ENCODE measurements around the gene FRMD4A. TPM values are rescaled to one million over a fixed set of nuclear protein-coding genes. Genes with fewer than 3 reads are reported as not detected.

Gene FRMD4A
- total RNA-seq, 2 experiments from 2014 or later: 3.1 to 3.7 TPM

DNA sequence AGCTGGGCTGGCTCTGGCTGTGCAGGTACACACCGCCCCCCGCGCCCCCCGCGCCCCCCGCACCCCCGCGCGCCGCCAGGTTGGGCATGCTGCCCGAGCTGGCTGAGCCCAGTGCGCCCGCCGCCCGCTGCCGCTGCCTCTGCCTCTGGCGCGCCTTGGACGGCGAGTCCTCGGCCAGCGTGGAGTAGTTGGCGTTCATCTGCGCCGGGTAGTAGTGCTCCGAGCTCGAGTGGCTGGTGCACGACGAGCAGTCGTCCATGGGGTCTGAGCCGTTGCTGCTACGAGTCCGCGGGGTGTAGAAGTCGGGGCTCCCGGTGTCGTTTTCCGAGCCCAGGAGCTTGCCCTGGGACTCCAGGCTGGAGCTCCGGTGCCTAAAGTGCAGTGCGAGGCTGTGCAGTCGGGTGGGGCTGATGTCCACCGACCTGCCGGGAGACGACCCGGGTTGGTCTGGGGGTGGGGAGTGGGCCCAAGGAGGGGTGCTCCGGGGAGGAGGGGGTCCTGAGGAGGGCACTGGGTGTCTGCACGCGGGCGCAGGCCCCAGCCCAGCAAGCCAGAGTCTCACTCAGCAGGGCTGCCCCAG is 673.5 kb downstream of the FRMD4A start:
- ATAC-seq (ENCODE audit: poor library complexity): no peak
- Mint-ChIP-seq H3K27ac (no peak overlapping the region), H3K36me3 (ENCODE audit: low read depth) (no peaks in the 10 kb centered on the region), H3K9me3 (no peaks in the 10 kb centered on the region), H3K4me1 (ENCODE audit: low read depth) (peaks cover 11% of the 10 kb centered on the region), H3K4me3 (no peak overlapping the region), H3K27me3 (no peaks in the 10 kb centered on the region)
- no peak overlapping the region for H3K4me3 ChIP-seq (ENCODE audit: low read length)
- H3K36me3 ChIP-seq (ENCODE audit: insufficient read depth, low read length): no peaks in the 10 kb centered on the region
- CTCF ChIA-PET: no interaction called here
- intact Hi-C loops (cut with DNase I, micrococcal nuclease): no loop called here
- H3K27ac ChIP-seq (ENCODE audit: low read depth in 1 of 2, low read length in 2 of 2): no peak overlapping the region
- peak in 1 of 14 experiments; percentile 21 for DNase-seq
- no peaks in the 10 kb centered on the region for H3K27me3 ChIP-seq (ENCODE audit: control insufficient read depth in 1 of 2, insufficient read depth in 2 of 2, low read length in 2 of 2)
- TF ChIP-seq, protein P1, sequence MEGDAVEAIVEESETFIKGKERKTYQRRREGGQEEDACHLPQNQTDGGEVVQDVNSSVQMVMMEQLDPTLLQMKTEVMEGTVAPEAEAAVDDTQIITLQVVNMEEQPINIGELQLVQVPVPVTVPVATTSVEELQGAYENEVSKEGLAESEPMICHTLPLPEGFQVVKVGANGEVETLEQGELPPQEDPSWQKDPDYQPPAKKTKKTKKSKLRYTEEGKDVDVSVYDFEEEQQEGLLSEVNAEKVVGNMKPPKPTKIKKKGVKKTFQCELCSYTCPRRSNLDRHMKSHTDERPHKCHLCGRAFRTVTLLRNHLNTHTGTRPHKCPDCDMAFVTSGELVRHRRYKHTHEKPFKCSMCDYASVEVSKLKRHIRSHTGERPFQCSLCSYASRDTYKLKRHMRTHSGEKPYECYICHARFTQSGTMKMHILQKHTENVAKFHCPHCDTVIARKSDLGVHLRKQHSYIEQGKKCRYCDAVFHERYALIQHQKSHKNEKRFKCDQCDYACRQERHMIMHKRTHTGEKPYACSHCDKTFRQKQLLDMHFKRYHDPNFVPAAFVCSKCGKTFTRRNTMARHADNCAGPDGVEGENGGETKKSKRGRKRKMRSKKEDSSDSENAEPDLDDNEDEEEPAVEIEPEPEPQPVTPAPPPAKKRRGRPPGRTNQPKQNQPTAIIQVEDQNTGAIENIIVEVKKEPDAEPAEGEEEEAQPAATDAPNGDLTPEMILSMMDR (IDR thresholded peaks at IDR 0.05): no peak
- H3K4me1 ChIP-seq (ENCODE audit: insufficient read depth, low read length): peaks cover 23% of the 10 kb centered on the region
- POLR2A ChIA-PET: no interaction called here
- no peaks in the 10 kb centered on the region for H3K9me3 ChIP-seq (ENCODE audit: control insufficient read depth in 1 of 2, insufficient read depth in 1 of 2, low read length in 2 of 2)

DNA sequence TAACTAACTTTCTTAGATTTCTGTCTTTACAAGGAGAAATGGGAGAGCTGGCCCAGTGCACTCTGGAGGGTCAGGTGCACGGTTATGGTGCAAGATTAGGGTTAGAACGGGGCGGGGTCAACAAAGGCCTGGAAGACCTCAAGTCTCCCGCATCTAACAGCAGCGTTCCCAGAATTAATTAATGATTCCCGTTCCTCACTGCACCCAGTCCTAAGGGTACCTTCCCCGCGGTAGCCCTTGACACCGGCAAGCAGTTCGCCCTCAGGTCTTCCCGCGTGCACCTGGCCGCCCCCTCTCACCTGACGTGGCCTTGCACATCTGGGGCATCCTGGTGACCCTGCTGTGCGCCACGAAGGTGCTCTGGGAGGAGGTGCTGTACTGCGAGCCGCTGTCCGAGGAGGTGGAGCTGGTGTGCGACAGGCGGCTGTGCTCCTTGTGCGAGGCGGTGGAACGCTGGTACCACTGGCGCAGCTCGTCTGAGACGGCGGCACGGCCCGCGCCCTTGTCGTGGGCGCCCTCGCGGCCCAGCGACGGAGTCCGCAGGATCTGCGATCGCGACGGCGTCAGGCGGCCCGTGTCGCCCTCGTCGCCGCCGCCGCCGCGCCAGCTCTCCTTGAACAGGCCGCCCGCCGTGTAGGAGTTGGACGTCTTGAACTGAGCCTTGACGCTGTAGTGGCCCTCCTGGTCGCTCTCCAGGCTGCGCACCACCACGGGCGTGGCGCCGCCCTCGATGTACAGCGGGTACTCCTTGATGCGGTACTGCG is 674.2 kb downstream of the FRMD4A start:
- H3K9me3 Mint-ChIP-seq: no peaks in the 10 kb centered on the region
- TF ChIP-seq, protein P1 (IDR thresholded peaks at IDR 0.05): no peak
- ChIA-PET CTCF (no interaction called here), POLR2A (no interaction called here)
- no peak overlapping the region for H3K4me3 ChIP-seq (ENCODE audit: low read length)
- DNase-seq: peak in 1 of 14 experiments; percentile 22
- no peaks in the 10 kb centered on the region for H3K36me3 Mint-ChIP-seq (ENCODE audit: low read depth)
- no peaks in the 10 kb centered on the region for H3K9me3 ChIP-seq (ENCODE audit: control insufficient read depth in 1 of 2, insufficient read depth in 1 of 2, low read length in 2 of 2)
- ATAC-seq (ENCODE audit: poor library complexity): no peak
- H3K4me1 Mint-ChIP-seq (ENCODE audit: low read depth): peaks cover 11% of the 10 kb centered on the region
- H3K4me3 Mint-ChIP-seq: no peak overlapping the region
- no peaks in the 10 kb centered on the region for H3K27me3 Mint-ChIP-seq
- H3K27me3 ChIP-seq (ENCODE audit: control insufficient read depth in 1 of 2, insufficient read depth in 2 of 2, low read length in 2 of 2): no peaks in the 10 kb centered on the region
- no peaks in the 10 kb centered on the region for H3K36me3 ChIP-seq (ENCODE audit: insufficient read depth, low read length)
- H3K27ac Mint-ChIP-seq: no peak overlapping the region
- H3K27ac ChIP-seq (ENCODE audit: low read depth in 1 of 2, low read length in 2 of 2): no peak overlapping the region
- H3K4me1 ChIP-seq (ENCODE audit: insufficient read depth, low read length): peaks cover 23% of the 10 kb centered on the region
- intact Hi-C loops (cut with DNase I, micrococcal nuclease): no loop called here

DNA sequence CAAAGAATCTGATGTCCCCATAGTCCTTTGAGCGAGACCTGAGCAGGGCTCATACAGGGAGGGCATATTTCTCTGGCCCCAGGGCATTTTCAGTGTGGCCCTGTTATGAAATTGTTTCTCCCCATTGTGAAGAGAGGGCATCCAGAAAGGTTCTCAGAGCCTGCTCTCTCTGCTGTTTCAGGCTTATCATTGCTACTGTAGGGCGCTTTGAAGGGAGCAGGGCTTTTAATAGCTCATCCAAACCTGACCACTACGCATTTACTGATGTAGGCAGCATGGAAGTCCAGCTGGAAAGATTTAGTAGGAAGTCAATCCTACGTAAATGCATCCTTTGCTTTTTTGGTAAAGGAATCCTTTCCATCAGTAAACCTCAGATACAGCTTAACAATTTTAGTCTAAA is 675.9 kb downstream of the FRMD4A start:
- H3K36me3 Mint-ChIP-seq (ENCODE audit: low read depth): no peaks in the 10 kb centered on the region
- H3K27ac Mint-ChIP-seq: no peak overlapping the region
- H3K4me3 Mint-ChIP-seq: no peak overlapping the region
- no peak for ATAC-seq (ENCODE audit: poor library complexity)
- no peak for DNase-seq
- H3K4me1 ChIP-seq (ENCODE audit: insufficient read depth, low read length): peaks cover 14% of the 10 kb centered on the region
- POLR2A ChIA-PET: no interaction called here
- H3K4me1 Mint-ChIP-seq (ENCODE audit: low read depth): peaks cover 4% of the 10 kb centered on the region
- CTCF ChIA-PET: no interaction called here
- TF ChIP-seq, protein P1 (IDR thresholded peaks at IDR 0.05): no peak
- intact Hi-C loops (cut with DNase I, micrococcal nuclease): no loop called here
- H3K27me3 Mint-ChIP-seq: no peaks in the 10 kb centered on the region
- H3K27me3 ChIP-seq (ENCODE audit: control insufficient read depth in 1 of 2, insufficient read depth in 2 of 2, low read length in 2 of 2): no peaks in the 10 kb centered on the region
- H3K9me3 Mint-ChIP-seq: no peaks in the 10 kb centered on the region
- no peak overlapping the region for H3K27ac ChIP-seq (ENCODE audit: low read depth in 1 of 2, low read length in 2 of 2)
- no peaks in the 10 kb centered on the region for H3K9me3 ChIP-seq (ENCODE audit: control insufficient read depth in 1 of 2, insufficient read depth in 1 of 2, low read length in 2 of 2)
- no peaks in the 10 kb centered on the region for H3K36me3 ChIP-seq (ENCODE audit: insufficient read depth, low read length)
- no peak overlapping the region for H3K4me3 ChIP-seq (ENCODE audit: low read length)
